K562 treated with DMSO at 1 percent for 12 hours (cell line): Measurements from ENCODE around the gene ACOT6. TPM values are rescaled to one million over a fixed set of nuclear protein-coding genes. Genes with fewer than 3 reads are reported as not detected.

Experiments used
- total RNA-seq: library from RNA; unstranded; fragments of 300-600 nt; gene quantifications from 2 replicates; pipeline ENCODE4 v1.2.3, GENCODE V29; 2022; ENCODE audit not compliant: insufficient read depth

ACOT6 gene
- total RNA-seq = not detected in 2 replicates

DNA sequence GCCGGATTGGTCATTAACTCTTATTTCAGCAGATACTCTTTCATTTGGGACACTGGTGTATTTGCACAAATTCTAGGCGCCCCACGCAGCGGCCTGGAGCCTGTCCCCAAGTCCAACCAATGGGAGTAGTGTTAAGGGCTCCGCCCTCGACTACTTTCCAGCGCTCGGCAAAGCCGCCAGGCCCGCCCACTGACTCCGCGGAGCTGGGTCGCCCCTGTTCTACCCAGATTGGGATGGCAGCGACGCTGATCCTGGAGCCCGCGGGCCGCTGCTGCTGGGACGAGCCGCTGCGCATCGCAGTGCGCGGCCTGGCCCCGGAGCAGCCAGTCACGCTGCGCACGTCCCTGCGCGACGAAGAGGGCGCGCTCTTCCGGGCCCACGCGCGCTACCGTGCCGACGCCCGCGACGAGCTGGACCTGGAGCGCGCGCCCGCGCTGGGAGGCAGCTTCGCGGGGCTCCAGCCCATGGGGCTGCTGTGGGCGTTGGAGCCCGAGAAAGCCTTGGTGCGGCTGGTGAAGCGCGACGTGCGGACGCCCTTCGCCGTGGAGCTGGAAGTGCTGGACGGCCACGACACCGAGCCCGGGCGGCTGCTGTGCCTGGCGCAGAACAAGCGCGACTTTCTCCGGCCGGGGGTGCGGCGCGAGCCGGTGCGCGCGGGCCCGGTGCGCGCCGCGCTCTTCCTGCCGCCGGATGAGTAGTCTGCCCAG, at the start of gene ACOT6:
ACOT6 (plus strand) TSS at position 179 of the 707 bp plus-strand sequence; CDS start at position 234, 55 bp downstream.

GRCh38 chr14:73569185-73569958, 42.9 kb upstream of the ACOT6 start, which contains the start of gene ACOT2:
Gene ACOT2 (plus strand): TSS chr14:73569213. CDS start chr14:73569241, 28 bp downstream.

DNA sequence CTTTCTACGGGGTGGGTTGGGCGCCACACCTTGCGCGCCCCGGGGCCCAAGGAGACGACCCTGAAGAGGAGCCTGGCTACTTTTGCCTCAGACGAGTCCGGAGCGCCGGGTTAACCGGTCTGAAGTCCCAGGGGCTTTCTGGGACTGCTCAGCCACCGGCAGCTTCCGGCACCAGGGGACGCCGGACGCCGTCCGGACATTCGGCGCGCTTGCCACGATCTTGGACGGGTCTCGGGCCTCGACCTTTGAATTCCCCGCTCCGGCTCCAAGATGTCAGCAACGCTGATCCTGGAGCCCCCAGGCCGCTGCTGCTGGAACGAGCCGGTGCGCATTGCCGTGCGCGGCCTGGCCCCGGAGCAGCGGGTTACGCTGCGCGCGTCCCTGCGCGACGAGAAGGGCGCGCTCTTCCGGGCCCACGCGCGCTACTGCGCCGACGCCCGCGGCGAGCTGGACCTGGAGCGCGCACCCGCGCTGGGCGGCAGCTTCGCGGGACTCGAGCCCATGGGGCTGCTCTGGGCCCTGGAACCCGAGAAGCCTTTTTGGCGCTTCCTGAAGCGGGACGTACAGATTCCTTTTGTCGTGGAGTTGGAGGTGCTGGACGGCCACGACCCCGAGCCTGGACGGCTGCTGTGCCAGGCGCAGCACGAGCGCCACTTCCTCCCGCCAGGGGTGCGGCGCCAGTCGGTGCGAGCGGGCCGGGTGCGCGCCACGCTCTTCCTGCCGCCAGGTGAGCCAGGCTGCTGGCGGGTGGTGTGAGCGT, 20.4 kb upstream of the ACOT6 start, which contains the start of gene ACOT4:
ACOT4 (plus strand) TSS at position 184 of the 760 bp plus-strand sequence; CDS start at position 271, 87 bp downstream.

DNA sequence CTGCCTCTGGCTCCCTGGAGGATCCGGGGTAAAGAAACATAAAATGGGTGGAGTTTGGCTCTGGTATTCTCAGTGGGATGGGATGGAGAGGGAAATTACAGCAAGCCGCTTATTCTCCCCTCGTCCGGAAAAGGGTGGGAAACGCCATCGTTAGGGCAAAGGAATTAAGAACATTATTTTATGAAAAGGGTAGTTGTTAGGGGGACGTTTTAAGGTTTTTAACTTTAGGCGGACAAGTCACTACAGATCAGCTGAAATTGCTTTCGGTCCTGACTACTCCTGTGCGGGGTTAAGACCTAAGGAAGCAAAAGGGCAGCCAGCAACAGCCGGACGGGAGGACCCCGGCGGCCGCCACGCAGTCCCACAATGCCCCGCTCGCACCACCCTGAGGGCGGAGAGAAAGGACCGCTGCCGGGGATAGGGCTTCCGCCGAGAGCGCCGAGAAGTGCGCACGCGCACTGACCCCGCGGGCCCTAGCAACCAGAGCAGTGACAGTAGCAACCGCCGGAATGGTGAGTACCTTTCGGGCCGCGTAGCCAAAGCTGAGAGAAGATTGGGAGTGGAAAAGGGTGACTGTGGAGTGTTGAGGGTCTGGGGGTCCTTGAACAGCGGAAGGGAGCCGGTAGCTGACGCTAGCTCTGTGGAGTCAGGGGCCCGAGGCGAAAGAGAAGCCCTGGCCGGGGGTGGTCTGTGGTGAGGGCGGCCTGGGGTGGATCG, 32.4 kb downstream of the ACOT6 start, which contains the start of gene DNAL1:
DNAL1 (plus strand) TSS at position 456 of the 717 bp plus-strand sequence; CDS start at position 510, 54 bp downstream.

Other genes starting within 250 kb of the ACOT6 start
- gene NUMB, start 154.0 kb upstream of the ACOT6 start, total RNA-seq = 13.3 and 33.6 TPM in 2 replicates
- gene RIOX1, start 121.6 kb upstream of the ACOT6 start, total RNA-seq = 7.0 and 9.6 TPM in 2 replicates
- gene ACOT1, start 75.4 kb upstream of the ACOT6 start, total RNA-seq = not detected in 2 replicates
- gene HEATR4, start 53.6 kb upstream of the ACOT6 start, total RNA-seq = not detected in 2 replicates
- gene ACOT2, start 43.3 kb upstream of the ACOT6 start, total RNA-seq = 0.89 TPM in 1 of 2 replicates, not detected in the other
- not detected in 2 replicates for gene ACOT4, start 20.6 kb upstream of the ACOT6 start, total RNA-seq
- gene DNAL1, start 32.5 kb downstream of the ACOT6 start, total RNA-seq = 0.60 and 4.4 TPM in 2 replicates
- 21.1 and 38.1 TPM in 2 replicates for gene PNMA1, start 101.9 kb downstream of the ACOT6 start, total RNA-seq
- 1.4 and 3.0 TPM in 2 replicates for gene PTGR2, start 239.3 kb downstream of the ACOT6 start, total RNA-seq